Neuronal stem cell (in vitro differentiated cells): ENCODE results near the gene MLXIPL.
"Not testable (repeated sequence)": the region's sequence is repeated elsewhere in the genome, so short reads cannot be mapped to it uniquely, and the experiment has no call there.

Source experiments
- DNase-seq: peaks from one replicate; pipeline ENCODE4 v3.0.0-alpha.2; 2013; ENCODE audit warnings: low spot score
- H2AFZ ChIP-seq: one replicate; pipeline ENCODE4 v1.6.1; 2013; ENCODE audit warnings: mild to moderate bottlenecking, low read length, inconsistent platforms
- H2AK5ac ChIP-seq: 2 replicates; pipeline ENCODE4 v1.6.1; 2013; ENCODE audit warnings: low read depth, mild to moderate bottlenecking, inconsistent platforms, low read length, moderate library complexity, mixed read lengths
- H2BK120ac ChIP-seq: 2 replicates; pipeline ENCODE4 v1.6.1; 2013; ENCODE audit warnings: low read depth, mild to moderate bottlenecking, inconsistent platforms, low read length, moderate library complexity, mixed read lengths
- H2BK12ac ChIP-seq: one replicate; pipeline ENCODE4 v1.6.1; 2013; ENCODE audit warnings: low read length, inconsistent platforms
- H2BK15ac ChIP-seq: 2 replicates; pipeline ENCODE4 v1.6.1; 2013; ENCODE audit warnings: mild to moderate bottlenecking, low read length, inconsistent platforms, mixed read lengths
- H2BK5ac ChIP-seq: one replicate; pipeline ENCODE4 v1.6.1; 2013; ENCODE audit warnings: inconsistent platforms, mild to moderate bottlenecking, low read length, moderate library complexity
- H3K14ac ChIP-seq: one replicate; pipeline ENCODE4 v1.6.1; 2013; ENCODE audit warnings: low read length, inconsistent platforms
- H3K18ac ChIP-seq: 2 replicates; pipeline ENCODE4 v1.6.1; 2013; ENCODE audit warnings: low read length, inconsistent platforms
- H3K23ac ChIP-seq: 2 replicates; pipeline ENCODE4 v1.6.1; 2013; ENCODE audit warnings: low read depth, mild to moderate bottlenecking, mixed read lengths, low read length, inconsistent platforms; ENCODE audit not compliant: poor library complexity
- H3K27ac ChIP-seq: replicated peaks from 3 replicates; pipeline ENCODE4 v1.5.1; 2013; ENCODE audit warnings: low read length, inconsistent platforms
- H3K27me3 ChIP-seq, 3 experiments: 2 replicates each; pipeline ENCODE4 v1.6.1; 2013; ENCODE audit warnings: low read length in 3 of 3, mild to moderate bottlenecking in 2 of 3, inconsistent platforms in 1 of 3, low read depth in 1 of 3, mixed read lengths in 1 of 3, moderate library complexity in 1 of 3; ENCODE audit not compliant: control insufficient read depth in 3 of 3, insufficient read depth in 3 of 3
- H3K36me3 ChIP-seq, 2 donors: replicated peaks in 1 of 2; 2 replicates each; pipeline ENCODE4 v1.6.1; 2013; ENCODE audit warnings: low read length in 2 of 2; ENCODE audit not compliant: control insufficient read depth in 2 of 2, insufficient read depth in 2 of 2
- H3K4ac ChIP-seq: 2 replicates; pipeline ENCODE4 v1.6.1; 2013; ENCODE audit warnings: inconsistent platforms, mild to moderate bottlenecking, low read length, moderate library complexity
- H3K4me1 ChIP-seq, 2 donors: 1 replicate in 1 of 2; 2 replicates in 1 of 2; pipeline ENCODE4 v1.6.1; 2013; ENCODE audit warnings: low read length in 2 of 2, low read depth in 1 of 2; ENCODE audit not compliant: control insufficient read depth in 2 of 2, insufficient read depth in 1 of 2
- H3K4me2 ChIP-seq: one replicate; pipeline ENCODE4 v1.6.1; 2013; ENCODE audit warnings: mild to moderate bottlenecking, low read length, inconsistent platforms; ENCODE audit not compliant: insufficient read depth, poor library complexity, severe bottlenecking
- H3K4me3 ChIP-seq, 2 donors: 2 replicates each; pipeline ENCODE4 v1.5.1; 2013; ENCODE audit warnings: low read length in 2 of 2, mild to moderate bottlenecking in 2 of 2, inconsistent platforms in 1 of 2, moderate library complexity in 1 of 2
- H3K79me1 ChIP-seq: one replicate; pipeline ENCODE4 v1.6.1; 2013; ENCODE audit warnings: low read depth, mild to moderate bottlenecking, inconsistent platforms, low read length, moderate library complexity
- H3K9ac ChIP-seq: one replicate; pipeline ENCODE4 v1.6.1; 2013; ENCODE audit warnings: mild to moderate bottlenecking, low read depth, low read length, inconsistent platforms; ENCODE audit not compliant: poor library complexity
- H3K9me3 ChIP-seq, 2 donors: replicated peaks in 1 of 2; 2 replicates each; pipeline versions ENCODE3 to v1.6.1; 2013; ENCODE audit warnings: low read length in 2 of 2, mild to moderate bottlenecking in 2 of 2, inconsistent platforms in 1 of 2, low read depth in 1 of 2, mixed read lengths in 1 of 2, moderate library complexity in 1 of 2; ENCODE audit not compliant: control insufficient read depth in 2 of 2, insufficient read depth in 1 of 2
- H4K8ac ChIP-seq: one replicate; pipeline ENCODE4 v1.6.1; 2013; ENCODE audit warnings: low read depth, mild to moderate bottlenecking, inconsistent platforms, low read length, moderate library complexity
- H4K91ac ChIP-seq: one replicate; pipeline ENCODE4 v1.6.1; 2013; ENCODE audit warnings: low read length, low read depth, mild to moderate bottlenecking, inconsistent platforms; ENCODE audit not compliant: poor library complexity
- WGBS, 2 donors: extraction: QIAGEN DNeasy Blood & Tissue Kit; methylation state at CpG; one replicate each; pipeline ENCODE4 v1.1.7; 2013; ENCODE audit warnings: missing lambda C conversion rate in 2 of 2, mixed read lengths in 1 of 2; ENCODE audit not compliant: insufficient read length in 2 of 2, insufficient replicate concordance in 1 of 2; ENCODE audit errors: extremely low coverage in 2 of 2; 5-methylcytosine and 5-hydroxymethylcytosine counted together

Gene MLXIPL

DNA sequence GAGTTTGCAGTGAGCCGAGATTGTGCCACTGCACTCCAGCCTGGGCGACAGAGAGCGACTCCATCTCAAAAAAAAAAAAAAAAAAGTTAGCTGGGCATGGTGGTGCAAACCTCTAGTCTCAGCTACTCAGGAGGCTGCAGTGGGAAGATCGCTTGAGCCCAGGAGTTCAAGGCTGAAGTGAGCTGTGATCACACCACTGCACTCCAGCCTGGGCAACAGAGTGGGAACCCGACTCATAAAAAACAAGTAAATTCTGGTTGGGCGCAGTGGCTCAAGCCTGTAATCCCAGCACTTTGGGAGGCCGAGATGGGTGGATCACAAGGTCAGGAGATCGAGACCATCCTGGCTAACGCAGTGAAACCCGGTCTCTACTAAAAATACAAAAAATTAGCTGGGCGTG lies 4.9 kb downstream of the MLXIPL start:
- H3K23ac ChIP-seq, H3K79me1 ChIP-seq, H3K4ac ChIP-seq, H3K18ac ChIP-seq, H4K91ac ChIP-seq, H2AK5ac ChIP-seq, H3K4me3 ChIP-seq, H2BK5ac ChIP-seq, H3K27ac ChIP-seq, H2BK120ac ChIP-seq, H2BK15ac ChIP-seq, H3K4me2 ChIP-seq, H3K14ac ChIP-seq, H2AFZ ChIP-seq, DNase-seq, H2BK12ac ChIP-seq, H4K8ac ChIP-seq, H3K9me3 ChIP-seq, H3K9ac ChIP-seq, H3K36me3 ChIP-seq: not testable (repeated sequence)
- Histone ChIP-seq H3K4me1 (peaks cover 7 to 10% of the 10 kb centered on the region in 2 donors), H3K27me3 (peaks cover 15 to 36% (median 29%) of the 10 kb centered on the region in 3 experiments)
- no CpG with 5 or more reads among the region's 11 CpGs for WGBS, 2 donors

DNA sequence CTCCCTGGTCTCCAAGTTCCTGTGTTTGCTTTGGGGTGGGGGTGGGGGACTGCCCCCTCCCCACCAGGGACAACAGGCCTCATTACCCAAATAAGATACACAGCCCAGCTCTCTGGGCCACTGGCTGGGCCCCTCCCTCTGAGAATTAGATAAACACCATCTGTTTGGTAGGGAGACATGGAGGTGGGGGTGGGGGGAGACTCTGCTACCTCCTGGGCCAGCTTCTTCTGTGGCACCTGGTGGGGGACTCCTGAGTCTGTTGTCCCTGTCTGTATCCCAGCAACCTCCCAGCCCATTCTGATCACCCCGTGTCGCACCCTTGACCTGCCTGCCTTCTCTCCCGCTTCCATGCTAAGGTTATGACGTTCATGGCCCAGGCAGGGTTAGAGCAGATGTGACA lies 5.8 kb downstream of the MLXIPL start:
- no peak overlapping the region for H4K8ac ChIP-seq
- no peak for DNase-seq
- H3K9ac ChIP-seq = no peak overlapping the region
- H3K4ac ChIP-seq = no peak overlapping the region
- no peak overlapping the region for H3K23ac ChIP-seq
- H3K9me3 ChIP-seq = no peaks in the 10 kb centered on the region
- no peak overlapping the region for H2BK5ac ChIP-seq
- H2AFZ ChIP-seq = no peak overlapping the region
- peak overlapping the region; percentile 15 for H2AK5ac ChIP-seq
- H3K4me1 ChIP-seq = peaks cover 6 to 8% of the 10 kb centered on the region in 2 donors
- no peak overlapping the region for H3K27ac ChIP-seq
- no peak overlapping the region for H3K14ac ChIP-seq
- no CpG with 5 or more reads among the region's 4 CpGs for WGBS, 2 donors
- no peaks in the 10 kb centered on the region for H3K36me3 ChIP-seq
- H3K4me2 ChIP-seq = no peak overlapping the region
- no peak overlapping the region for H4K91ac ChIP-seq
- no peak overlapping the region for H2BK12ac ChIP-seq
- no peaks in the 10 kb centered on the region for H3K79me1 ChIP-seq
- peak overlapping the region in 1 of 2 donors; percentile 65 for H3K4me3 ChIP-seq
- H3K18ac ChIP-seq = no peak overlapping the region
- no peak overlapping the region for H2BK120ac ChIP-seq
- H2BK15ac ChIP-seq = no peak overlapping the region
- H3K27me3 ChIP-seq = peaks cover 8 to 31% (median 21%) of the 10 kb centered on the region in 3 experiments

DNA sequence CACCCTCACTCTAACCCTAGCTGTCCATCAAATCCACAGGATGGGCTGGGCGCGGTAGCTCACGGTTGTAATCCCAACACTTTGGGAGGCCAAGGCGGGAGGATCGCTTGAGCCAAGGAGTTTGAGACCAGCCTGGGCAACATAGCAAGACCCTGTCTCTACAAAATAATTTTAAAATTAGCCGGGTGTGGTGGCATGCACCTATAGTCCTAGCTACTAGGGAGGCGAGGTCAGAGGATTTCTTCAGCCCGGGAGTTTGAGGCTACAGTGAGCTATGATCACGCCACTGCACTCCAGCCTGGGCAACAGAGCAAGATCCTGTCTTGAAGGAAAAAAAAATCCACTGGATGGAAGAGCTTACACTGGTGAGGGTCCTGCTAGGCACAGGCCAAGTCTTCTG lies 6.8 kb downstream of the MLXIPL start:
- not testable (repeated sequence) for H3K14ac ChIP-seq, H2BK12ac ChIP-seq, H3K4me1 ChIP-seq, H3K4me2 ChIP-seq, DNase-seq, H3K36me3 ChIP-seq, H2AFZ ChIP-seq, H2BK120ac ChIP-seq, H3K79me1 ChIP-seq, H3K27ac ChIP-seq, H3K9ac ChIP-seq, H4K91ac ChIP-seq, H2BK5ac ChIP-seq, H3K4me3 ChIP-seq, H2BK15ac ChIP-seq, H3K4ac ChIP-seq, H3K18ac ChIP-seq, H3K9me3 ChIP-seq, H4K8ac ChIP-seq, H2AK5ac ChIP-seq
- whole genome bisulfite sequencing, 2 donors = no CpG with 5 or more reads among the region's 9 CpGs
- peaks cover 0 to 27% (median 11%) of the 10 kb centered on the region in 3 experiments for H3K27me3 ChIP-seq
- H3K23ac ChIP-seq = peak overlapping the region; percentile 10

GRCh38 chr7:73615886-73616285 lies 8.4 kb downstream of the MLXIPL start:
- H3K18ac ChIP-seq = no peak overlapping the region
- DNase-seq = no peak
- no CpG with 5 or more reads among the region's 4 CpGs for WGBS, 2 donors

More at GRCh38 chr7:73615886-73616285, 8.4 kb downstream of the MLXIPL start:
- no peak overlapping the region for H3K27ac ChIP-seq
- H4K8ac ChIP-seq = no peak overlapping the region
- H2BK120ac ChIP-seq = no peak overlapping the region
- H2BK15ac ChIP-seq = peak overlapping the region; percentile 33
- H2BK12ac ChIP-seq = no peak overlapping the region
- no peak overlapping the region for H3K4ac ChIP-seq
- H3K9me3 ChIP-seq = no peaks in the 10 kb centered on the region
- H3K4me1 ChIP-seq = no peaks in the 10 kb centered on the region
- no peak overlapping the region for H3K9ac ChIP-seq
- H2AFZ ChIP-seq = no peak overlapping the region
- H3K4me2 ChIP-seq = no peak overlapping the region
- peaks cover 0 to 18% (median 2%) of the 10 kb centered on the region in 3 experiments for H3K27me3 ChIP-seq
- H3K4me3 ChIP-seq = no peak overlapping the region
- no peaks in the 10 kb centered on the region for H3K36me3 ChIP-seq
- no peak overlapping the region for H3K23ac ChIP-seq
- no peak overlapping the region for H3K14ac ChIP-seq
- no peak overlapping the region for H2BK5ac ChIP-seq
- peak overlapping the region; percentile 93 for H2AK5ac ChIP-seq
- H3K79me1 ChIP-seq = no peaks in the 10 kb centered on the region
- no peak overlapping the region for H4K91ac ChIP-seq
